Spinal cord (tissue), 10 donors: ENCODE results near the gene QDPR. TPM values are rescaled to one million over a fixed set of nuclear protein-coding genes. Genes with fewer than 3 reads are reported as not detected.
"Not testable (repeated sequence)": the region's sequence is repeated elsewhere in the genome, so short reads cannot be mapped to it uniquely, and the experiment has no call there.

Experiments
- DNase-seq, 6 donors: peaks; one replicate each; pipeline versions ENCODE4 v3.0.0 to v3.0.0-alpha.2; 2013 to 2015; ENCODE audit warnings: low spot score in 6 of 6, low read depth in 4 of 6
- H3K27ac ChIP-seq: one replicate; pipeline ENCODE4 v1.5.1; 2013; ENCODE audit warnings: low read depth, low read length, control low read depth
- H3K27me3 ChIP-seq: one replicate; pipeline ENCODE4 v1.6.1; 2013; ENCODE audit warnings: low read length; ENCODE audit not compliant: control insufficient read depth, insufficient read depth
- H3K36me3 ChIP-seq: one replicate; pipeline ENCODE4 v1.6.1; 2013; ENCODE audit warnings: low read length; ENCODE audit not compliant: control insufficient read depth, insufficient read depth
- H3K4me1 ChIP-seq: one replicate; pipeline ENCODE4 v1.6.1; 2013; ENCODE audit warnings: low read length; ENCODE audit not compliant: control insufficient read depth, insufficient read depth
- H3K4me3 ChIP-seq: one replicate; pipeline ENCODE4 v1.5.1; 2013; ENCODE audit warnings: low read depth, low read length, control low read depth
- H3K9me3 ChIP-seq: one replicate; pipeline ENCODE4 v1.6.1; 2013; ENCODE audit warnings: low read length; ENCODE audit not compliant: control insufficient read depth, insufficient read depth
- WGBS: methylation state at CpG from one replicate; pipeline ENCODE4 v1.1.5; 2013; ENCODE audit warnings: missing lambda C conversion rate; ENCODE audit not compliant: insufficient coverage; 5-methylcytosine and 5-hydroxymethylcytosine counted together
- polyA plus RNA-seq, 2 donors: library from polyadenylated mRNA; unstranded; fragments of 120-200 nt; gene quantifications; one replicate each; pipeline ENCODE4 v1.2.1, GENCODE V29; 2013; ENCODE audit not compliant: insufficient read length in 2 of 2
- total RNA-seq, 2 donors: library from RNA; depleted of rRNA in 1 of 2; stranded (reverse); fragments of 120-200 nt in 1 of 2; fragments of >200 nt in 1 of 2; gene quantifications; one replicate each; pipeline versions ENCODE4 v1.2.3 to v1.2.4, GENCODE V29; 2013 to 2014
- donor health status: healthy.

The QDPR gene
- total and polyA plus RNA-seq, 4 donors, result 13.6 to 115 (median 77.9) TPM

GRCh38 chr4:17552427-17552826 lies 40.5 kb upstream of the QDPR start:
- Histone ChIP-seq H3K9me3 (no peaks in the 10 kb centered on the region), H3K4me1 (peaks cover 8% of the 10 kb centered on the region), H3K27me3 (no peaks in the 10 kb centered on the region), H3K27ac (no peak overlapping the region), H3K36me3 (no peaks in the 10 kb centered on the region), H3K4me3 (no peak overlapping the region)
- DNase-seq, result no peak
- WGBS, result 0% methylated on average over 2 of the region's 5 CpGs

DNA sequence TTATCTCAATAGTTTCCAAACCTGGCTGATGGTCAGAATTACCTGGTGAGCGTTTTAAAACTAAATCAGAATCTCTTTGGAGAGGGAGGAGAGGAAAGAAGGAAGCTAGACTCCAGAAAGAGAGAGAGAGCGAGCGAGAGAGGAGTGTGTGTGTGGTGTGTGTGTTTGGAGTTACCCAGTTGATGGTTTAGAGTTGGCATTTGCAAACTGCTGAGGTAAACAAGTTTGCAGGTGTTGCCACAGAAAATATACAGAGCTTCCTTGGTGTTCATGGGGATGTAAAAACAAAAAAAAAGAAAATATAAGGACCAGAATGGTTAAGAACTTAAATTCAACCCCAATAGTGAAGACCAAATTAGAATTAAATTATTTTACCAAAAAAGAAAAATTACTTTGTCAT lies 38.7 kb upstream of the QDPR start:
- H3K36me3 ChIP-seq, result no peaks in the 10 kb centered on the region
- WGBS, result 90% methylated on average over 3 of the region's 3 CpGs
- no peak for DNase-seq
- H3K4me1 ChIP-seq, result peaks cover 8% of the 10 kb centered on the region
- no peaks in the 10 kb centered on the region for H3K27me3 ChIP-seq
- H3K27ac ChIP-seq, result no peak overlapping the region
- H3K4me3 ChIP-seq, result no peak overlapping the region
- H3K9me3 ChIP-seq, result no peaks in the 10 kb centered on the region

- Histone ChIP-seq H3K9me3 (no peaks in the 10 kb centered on the region), H3K27ac (no peak overlapping the region), H3K4me3 (no peak overlapping the region), H3K27me3 (no peaks in the 10 kb centered on the region), H3K36me3 (no peaks in the 10 kb centered on the region), H3K4me1 (peaks cover 4% of the 10 kb centered on the region)
- 67% methylated on average over 9 of the region's 12 CpGs for WGBS
- DNase-seq, result no peak
Measured at GRCh38 chr4:17546678-17547077, 34.8 kb upstream of the QDPR start.

- Histone ChIP-seq H3K27ac (no peak overlapping the region), H3K9me3 (no peaks in the 10 kb centered on the region), H3K4me1 (peaks cover 4% of the 10 kb centered on the region), H3K4me3 (no peak overlapping the region), H3K36me3 (no peaks in the 10 kb centered on the region), H3K27me3 (no peaks in the 10 kb centered on the region)
- no peak for DNase-seq
- 91% methylated on average over 10 of the region's 10 CpGs for WGBS
Measured at GRCh38 chr4:17546222-17546621, 34.3 kb upstream of the QDPR start.

DNA sequence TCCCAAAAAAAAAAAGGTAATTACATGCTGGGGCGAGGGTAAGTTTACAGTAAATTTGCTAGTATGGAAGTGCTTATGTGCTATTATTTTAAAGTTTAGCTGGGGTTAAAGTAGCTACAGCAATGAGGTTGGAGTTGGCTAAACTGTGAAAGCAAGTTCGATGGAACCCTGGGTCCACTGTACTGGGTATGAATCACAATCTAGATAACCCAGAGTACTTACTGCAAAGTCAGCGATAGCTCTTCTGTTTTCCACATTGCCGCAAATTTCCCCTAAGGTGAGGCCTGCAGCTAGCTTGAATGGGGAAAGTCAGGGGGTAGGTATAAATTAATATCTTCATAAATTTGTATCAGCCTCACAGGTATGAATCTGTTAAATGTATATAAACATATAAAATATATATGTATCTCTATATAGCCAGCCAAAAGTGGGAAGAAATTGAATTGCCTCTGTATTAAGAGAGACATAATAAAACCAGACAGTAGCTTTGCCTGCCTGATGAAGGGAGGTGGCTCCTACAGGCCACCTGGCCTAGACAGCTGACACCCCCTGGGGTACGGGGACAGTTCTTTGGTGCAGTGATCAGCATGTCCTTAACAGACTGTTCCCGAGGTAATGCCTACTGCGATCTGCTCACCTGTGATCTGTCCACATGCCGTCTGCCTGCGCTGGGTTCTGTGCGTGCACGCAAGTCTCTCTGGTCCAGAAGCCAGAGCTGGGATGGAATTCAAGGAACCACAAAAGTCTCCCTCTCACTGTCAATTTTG lies 33.7 kb upstream of the QDPR start:
- no peaks in the 10 kb centered on the region for H3K36me3 ChIP-seq
- no peaks in the 10 kb centered on the region for H3K9me3 ChIP-seq
- no peak for DNase-seq
- H3K27me3 ChIP-seq, result no peaks in the 10 kb centered on the region
- H3K4me3 ChIP-seq, result no peak overlapping the region
- H3K4me1 ChIP-seq, result peaks cover 4% of the 10 kb centered on the region
- WGBS, result 83% methylated on average over 4 of the region's 11 CpGs
- H3K27ac ChIP-seq, result no peak overlapping the region

DNA sequence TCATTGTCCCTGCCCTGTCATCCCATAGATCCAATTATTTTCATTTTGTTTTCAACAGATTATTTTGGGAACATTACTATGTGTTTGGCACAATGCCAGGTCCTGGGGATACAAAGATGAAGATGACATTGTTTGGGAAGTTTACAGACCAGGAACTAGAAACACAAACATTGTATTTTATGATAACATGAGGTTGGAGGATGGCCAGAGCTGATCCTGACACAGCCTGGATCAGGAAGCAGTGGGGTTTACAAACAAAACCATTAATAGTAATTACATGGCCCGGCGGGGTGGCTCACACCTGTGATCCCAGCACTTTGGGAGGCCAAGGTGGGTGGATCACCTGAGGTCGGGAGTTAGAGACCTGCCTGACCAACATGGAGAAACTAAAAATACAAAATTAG lies 32.9 kb upstream of the QDPR start:
- 83% methylated on average over 2 of the region's 3 CpGs for WGBS
- no peaks in the 10 kb centered on the region for H3K9me3 ChIP-seq
- peaks cover 4% of the 10 kb centered on the region for H3K4me1 ChIP-seq
- H3K36me3 ChIP-seq, result no peaks in the 10 kb centered on the region
- peak in 1 of 6 donors; percentile 36 for DNase-seq
- H3K27ac ChIP-seq, result no peak overlapping the region
- H3K4me3 ChIP-seq, result no peak overlapping the region
- H3K27me3 ChIP-seq, result no peaks in the 10 kb centered on the region

- Histone ChIP-seq H3K27me3 (no peaks in the 10 kb centered on the region), H3K4me1 (no peaks in the 10 kb centered on the region), H3K9me3 (no peaks in the 10 kb centered on the region), H3K36me3 (no peaks in the 10 kb centered on the region), H3K4me3 (no peak overlapping the region), H3K27ac (no peak overlapping the region)
- DNase-seq, result peak in 1 of 6 donors; percentile 40
- 21% methylated on average over 4 of the region's 6 CpGs for WGBS
Measured at GRCh38 chr4:17544205-17544604, 32.3 kb upstream of the QDPR start.

DNA sequence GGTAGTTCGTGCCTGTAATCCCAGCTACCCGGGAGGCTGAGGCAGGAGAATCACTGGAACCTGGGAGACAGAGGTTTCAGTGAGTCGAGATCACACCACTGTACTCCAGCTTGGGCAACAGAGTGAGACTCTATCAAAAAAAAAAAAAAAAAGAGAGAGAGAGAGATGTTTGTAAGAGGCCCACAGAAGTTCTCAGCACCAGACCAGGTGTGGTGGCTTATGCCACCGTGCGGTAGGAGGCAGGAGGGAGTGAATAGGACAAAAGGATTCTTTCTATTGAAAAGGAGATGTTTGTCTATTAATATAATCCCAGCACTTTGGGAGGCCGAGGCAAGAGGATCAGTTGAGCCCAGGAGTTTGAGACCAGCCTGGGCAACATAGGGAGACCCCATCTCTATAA lies 25.2 kb upstream of the QDPR start:
- WGBS, result 95% methylated on average over 2 of the region's 6 CpGs
- not testable (repeated sequence) for H3K27ac ChIP-seq

GRCh38 chr4:17535906-17536305 lies 24.0 kb upstream of the QDPR start:
- H3K4me1 ChIP-seq, result no peaks in the 10 kb centered on the region
- H3K36me3 ChIP-seq, result no peaks in the 10 kb centered on the region
- no peaks in the 10 kb centered on the region for H3K27me3 ChIP-seq
- no peak for DNase-seq
- H3K9me3 ChIP-seq, result no peaks in the 10 kb centered on the region
- no peak overlapping the region for H3K27ac ChIP-seq
- 100% methylated on average over 1 of the region's 3 CpGs for WGBS
- no peak overlapping the region for H3K4me3 ChIP-seq

More for the DNA sequence above, 25.2 kb upstream of the QDPR start:
- not testable (repeated sequence) for H3K4me3 ChIP-seq, H3K9me3 ChIP-seq, H3K27me3 ChIP-seq, DNase-seq, H3K36me3 ChIP-seq, H3K4me1 ChIP-seq

DNA sequence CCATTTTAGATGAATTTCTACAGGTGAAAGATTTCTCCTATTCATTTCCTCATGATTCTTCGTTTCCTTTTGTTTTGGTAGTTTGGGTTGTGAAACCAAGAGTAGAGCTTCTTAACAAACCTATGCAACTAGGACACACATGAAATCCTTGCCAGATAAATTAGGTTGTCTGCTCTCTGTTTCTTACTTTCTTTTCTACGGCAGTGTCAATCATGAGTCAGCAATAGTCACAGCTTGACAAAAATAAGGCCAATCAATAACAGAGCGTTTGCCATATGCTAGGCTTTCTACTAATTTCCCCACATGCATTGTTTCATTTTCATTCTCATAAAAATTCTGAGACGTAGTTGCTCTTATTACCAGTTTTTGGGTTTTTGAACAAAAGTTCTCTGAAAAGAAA lies 23.4 kb upstream of the QDPR start:
- H3K27me3 ChIP-seq, result no peaks in the 10 kb centered on the region

More for the DNA sequence above, 23.4 kb upstream of the QDPR start:
- Histone ChIP-seq H3K4me3 (no peak overlapping the region), H3K36me3 (no peaks in the 10 kb centered on the region), H3K27ac (no peak overlapping the region), H3K4me1 (no peaks in the 10 kb centered on the region), H3K9me3 (no peaks in the 10 kb centered on the region)
- 88% methylated on average over 1 of the region's 4 CpGs for WGBS
- DNase-seq, result no peak
